GF-D8 (cell line): ENCODE measurements around the gene FABP1.

Experiments
- DNase-seq: peaks from one replicate; lab custom pipeline; 2025; lab: John Stamatoyannopoulos, UW

The FABP1 gene

GRCh38 chr2:88127888-88128653 lies at the start of gene FABP1:
TSS of gene FABP1 (minus strand) at chr2:88128062. CDS start at chr2:88128017, 45 bp downstream.
- DNase-seq: no peak

- no peak for DNase-seq
These were observed 49.7 kb upstream of the FABP1 start for GRCh38 chr2:88177556-88177955.

DNA sequence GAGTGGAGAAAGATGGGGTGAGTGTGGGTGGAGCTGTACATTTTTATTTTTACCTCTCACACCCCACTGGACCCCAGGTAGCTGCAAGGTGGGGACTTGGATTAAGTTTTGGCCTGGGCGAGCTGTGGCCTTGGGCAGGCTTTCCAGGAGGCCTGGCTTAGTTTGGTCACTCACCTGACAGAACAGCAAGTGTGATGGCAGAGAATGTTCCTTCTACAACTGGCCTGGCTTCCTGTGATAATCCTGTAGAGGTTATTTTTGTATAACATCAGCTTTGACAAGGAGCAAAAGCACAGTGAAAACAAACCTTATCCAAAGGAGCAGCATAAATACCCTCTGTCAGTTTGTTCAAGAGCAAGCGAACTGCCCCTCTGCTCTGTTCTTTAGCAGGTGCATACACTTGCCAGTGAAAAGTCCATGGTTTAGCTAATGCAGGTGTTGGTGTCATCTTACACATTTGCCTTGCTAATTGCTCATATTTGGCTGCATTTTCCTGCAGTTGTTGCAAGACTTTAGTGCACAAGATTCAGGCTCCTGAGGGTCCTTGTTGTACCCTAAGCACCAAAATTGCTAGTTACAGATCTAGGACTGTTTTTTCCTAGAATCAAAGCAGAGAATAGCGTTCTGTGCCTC lies 48.6 kb upstream of the FABP1 start:
- no peak for DNase-seq

GRCh38 chr2:88172882-88173281 lies 45.0 kb upstream of the FABP1 start:
- no peak for DNase-seq

GRCh38 chr2:88171966-88172365 lies 44.1 kb upstream of the FABP1 start:
- DNase-seq: no peak

GRCh38 chr2:88170472-88170892 lies 42.6 kb upstream of the FABP1 start:
- DNase-seq: no peak

DNA sequence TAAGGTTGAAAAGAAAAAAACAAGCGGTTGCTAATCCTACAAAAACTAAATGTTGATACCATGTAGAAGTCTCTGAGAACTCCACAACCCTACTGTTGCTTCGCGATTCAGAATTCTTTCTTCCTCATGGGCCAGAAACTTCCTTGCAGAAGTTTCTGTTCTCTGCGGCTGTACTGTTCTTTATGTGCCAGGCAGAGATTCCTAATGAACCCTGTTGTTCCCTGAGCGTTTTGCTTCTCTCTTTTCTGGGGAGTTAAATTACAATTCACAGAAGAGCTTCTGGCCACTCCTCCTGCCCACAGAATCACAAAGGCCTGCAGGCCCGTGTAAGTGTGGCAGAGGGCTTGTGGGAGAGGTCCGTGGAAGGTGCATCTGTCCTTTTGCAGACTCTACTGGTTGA lies 40.5 kb upstream of the FABP1 start:
- no peak for DNase-seq

DNA sequence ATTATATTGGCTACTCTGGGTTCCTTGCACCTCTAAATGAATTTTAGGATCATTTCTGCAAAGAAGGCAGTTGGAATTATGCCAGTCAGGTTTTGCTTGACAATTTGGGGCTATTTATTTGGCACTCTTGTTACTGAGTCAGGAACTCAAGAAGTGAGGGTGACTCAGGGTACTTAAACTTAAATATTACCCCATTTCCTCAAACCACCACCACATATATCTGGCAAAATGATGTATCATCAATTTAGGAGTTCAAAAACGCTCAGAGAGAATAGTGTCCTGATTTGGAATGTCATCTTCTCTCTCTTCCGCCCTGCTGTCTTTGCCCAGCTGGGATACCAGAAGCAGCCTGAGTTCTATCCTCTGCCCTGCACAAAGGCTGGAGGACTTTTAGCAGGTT lies 39.9 kb upstream of the FABP1 start:
- DNase-seq: no peak

GRCh38 chr2:88165332-88166003 lies 37.6 kb upstream of the FABP1 start:
- DNase-seq: no peak

DNA sequence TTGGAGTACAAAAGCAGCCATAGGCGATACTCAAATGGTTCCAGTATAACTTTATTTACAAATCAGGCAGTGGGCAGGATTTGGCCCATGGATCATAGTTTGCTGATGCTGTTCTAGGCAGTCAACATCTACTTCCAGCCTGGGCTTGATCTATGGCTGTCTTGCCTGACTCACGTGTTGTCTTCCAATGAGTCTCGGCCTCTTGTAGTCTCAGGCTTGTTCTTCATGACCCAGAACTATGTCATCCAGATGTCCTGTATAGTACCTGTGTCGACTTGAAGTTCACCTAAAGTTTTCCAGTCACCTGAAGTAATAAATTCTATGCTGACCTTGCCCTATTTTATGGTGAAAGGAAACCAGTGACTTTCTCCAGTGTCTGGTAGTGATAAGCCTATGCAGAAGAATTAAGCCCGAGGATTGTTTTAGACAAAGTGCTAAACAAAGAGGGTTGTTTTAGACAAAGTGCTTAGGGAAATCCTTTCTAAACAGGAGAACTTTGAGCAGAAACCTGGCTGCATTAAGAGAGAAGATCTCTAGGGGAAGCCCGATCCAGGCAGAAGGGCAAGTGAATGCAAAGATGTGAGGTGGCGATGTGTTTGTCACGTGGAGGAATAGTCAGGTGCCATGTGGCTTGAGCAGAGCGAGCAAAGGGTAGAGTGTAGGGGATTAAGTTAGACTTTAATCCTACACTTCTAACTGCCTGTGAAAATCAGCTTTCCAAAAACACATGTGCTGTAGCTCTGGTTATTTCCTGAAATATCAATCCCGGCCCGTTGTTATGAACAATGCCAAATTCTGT lies 33.8 kb upstream of the FABP1 start:
- no peak for DNase-seq

DNA sequence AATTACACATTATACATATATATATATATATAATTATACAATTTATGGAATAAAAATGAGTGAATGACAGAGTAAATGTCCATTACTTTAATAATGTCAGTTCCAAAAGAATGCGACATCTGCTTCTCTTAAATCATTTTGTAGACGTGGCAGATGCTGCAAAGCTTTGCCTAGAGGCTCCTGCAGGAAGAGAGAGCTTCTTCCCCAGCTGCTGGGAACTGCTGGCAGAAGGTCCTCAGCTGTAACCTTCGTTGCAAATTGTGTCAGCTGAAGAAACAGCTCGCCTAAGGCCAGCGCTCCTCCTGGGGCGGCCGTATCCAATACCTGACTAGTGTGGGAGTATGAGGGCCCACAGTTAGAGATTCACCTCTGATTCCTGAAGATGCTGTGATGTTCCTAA lies 32.7 kb upstream of the FABP1 start:
- no peak for DNase-seq

GRCh38 chr2:88159955-88160415 lies 32.1 kb upstream of the FABP1 start:
- no peak for DNase-seq

DNA sequence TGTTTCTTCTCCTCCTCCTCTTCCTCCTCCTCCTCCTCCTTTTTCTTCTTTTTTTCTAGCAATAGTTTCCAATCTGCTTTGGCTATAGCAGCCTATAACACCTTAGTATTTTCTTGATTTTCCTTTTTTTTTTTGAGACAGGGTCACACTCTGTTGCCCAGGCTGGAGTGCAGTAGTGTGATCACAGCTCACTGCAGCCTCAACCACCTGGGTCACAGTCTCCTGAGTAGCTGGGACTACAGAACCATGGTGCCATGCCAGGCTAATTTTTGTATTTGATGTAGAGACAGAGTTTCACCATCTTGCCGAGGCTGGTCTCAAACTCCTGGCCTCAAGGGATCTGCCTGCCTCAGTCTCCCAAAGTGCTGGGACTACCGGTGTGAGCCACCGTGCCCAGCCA lies 31.6 kb upstream of the FABP1 start:
- DNase-seq: no peak

- DNase-seq: no peak
These were observed 21.1 kb upstream of the FABP1 start for GRCh38 chr2:88148929-88149438.

- no peak for DNase-seq
These were observed 19.3 kb upstream of the FABP1 start for GRCh38 chr2:88147145-88147544.

DNA sequence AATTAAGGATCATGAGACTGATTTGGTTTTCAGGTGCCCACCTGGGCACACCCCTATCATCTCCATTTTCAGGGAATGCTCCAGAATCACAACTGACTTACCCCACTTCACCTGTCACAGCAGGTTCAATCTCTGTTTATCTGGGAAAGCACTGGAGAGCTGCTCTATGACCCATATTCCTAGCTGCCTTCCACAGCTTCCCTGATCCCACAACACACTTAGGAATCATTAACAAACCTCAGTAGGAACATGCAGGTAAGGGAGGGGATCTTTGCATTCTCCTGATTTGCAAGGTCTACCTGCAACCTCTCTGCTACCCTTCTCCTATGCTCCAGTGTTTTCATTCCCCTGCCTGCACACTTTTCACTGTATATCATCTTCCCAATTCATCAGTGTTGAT lies 18.7 kb upstream of the FABP1 start:
- no peak for DNase-seq

DNA sequence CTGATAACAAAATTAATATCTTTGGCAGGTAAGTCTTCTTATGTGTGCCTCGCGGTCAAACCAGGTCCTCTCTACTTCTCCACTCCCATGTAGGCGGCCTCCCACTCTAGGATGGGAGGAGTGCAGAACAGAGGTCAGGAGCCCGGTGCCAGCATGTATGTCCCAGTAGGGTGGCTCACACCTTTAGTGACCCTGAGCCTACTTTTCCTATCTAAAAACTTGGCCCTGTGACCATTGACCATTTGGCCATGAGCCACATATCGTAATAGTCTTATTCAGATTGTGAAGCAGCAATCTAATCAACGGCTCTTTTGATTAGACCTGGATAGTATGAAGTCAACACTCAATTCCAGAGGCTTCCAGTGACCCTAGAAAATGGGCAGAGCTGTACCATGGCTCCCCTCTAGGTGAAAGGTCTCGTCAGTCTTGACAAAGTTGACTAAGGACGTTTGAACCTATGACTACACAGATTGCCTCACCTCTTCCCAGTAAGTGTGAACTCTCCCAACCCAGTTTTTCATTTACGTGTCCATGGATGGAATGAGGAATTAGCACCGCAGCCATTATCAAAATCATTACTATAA lies 17.1 kb upstream of the FABP1 start:
- DNase-seq: no peak

- no peak for DNase-seq
These were observed 16.4 kb upstream of the FABP1 start for GRCh38 chr2:88144271-88144670.

GRCh38 chr2:88141952-88142351 lies 14.1 kb upstream of the FABP1 start:
- no peak for DNase-seq

GRCh38 chr2:88139804-88140203 lies 11.9 kb upstream of the FABP1 start:
- DNase-seq: no peak

GRCh38 chr2:88139203-88139702 lies 11.4 kb upstream of the FABP1 start:
- DNase-seq: no peak
